ENCODE data around the gene USH2A.

USH2A gene

GRCh38 chr1:216422821-216423520 lies at the start of gene USH2A:
TSS of gene USH2A (minus strand) at chr1:216423448. CDS start at chr1:216422336, 1,112 bp downstream.
- DNase-seq (ENCODE audit: low read depth in 2 of 2) = no peak

DNA sequence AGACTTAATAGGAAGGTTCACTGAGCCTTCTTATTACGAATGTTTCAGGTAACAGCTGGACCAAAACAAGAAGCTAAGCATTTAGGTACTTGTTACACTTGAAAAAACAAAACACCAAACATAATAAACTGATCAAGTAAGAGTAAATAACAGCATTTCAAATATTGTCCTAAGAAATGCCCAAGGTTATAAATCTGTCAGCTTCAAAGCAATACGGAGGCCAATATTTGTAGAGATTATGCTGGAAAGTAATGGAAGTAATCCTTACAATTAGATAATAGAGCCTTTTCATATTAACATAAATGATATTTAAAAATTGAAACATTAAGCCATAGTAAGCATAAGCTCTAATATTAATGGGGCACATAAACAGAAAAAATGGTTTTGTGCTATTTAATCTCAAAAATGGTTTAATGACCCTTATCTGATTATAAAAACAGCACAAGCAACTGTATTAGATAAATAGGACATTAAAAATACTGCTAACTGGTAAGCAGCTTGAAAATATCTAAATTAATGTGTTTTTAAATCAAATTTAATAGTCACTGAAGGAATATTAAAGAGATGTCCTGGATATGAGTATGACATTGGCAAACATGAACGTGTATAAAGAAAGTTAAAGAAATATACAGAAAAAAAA lies 43.0 kb upstream of the USH2A start:
- no peak for DNase-seq (ENCODE audit: low read depth in 2 of 2)

DNA sequence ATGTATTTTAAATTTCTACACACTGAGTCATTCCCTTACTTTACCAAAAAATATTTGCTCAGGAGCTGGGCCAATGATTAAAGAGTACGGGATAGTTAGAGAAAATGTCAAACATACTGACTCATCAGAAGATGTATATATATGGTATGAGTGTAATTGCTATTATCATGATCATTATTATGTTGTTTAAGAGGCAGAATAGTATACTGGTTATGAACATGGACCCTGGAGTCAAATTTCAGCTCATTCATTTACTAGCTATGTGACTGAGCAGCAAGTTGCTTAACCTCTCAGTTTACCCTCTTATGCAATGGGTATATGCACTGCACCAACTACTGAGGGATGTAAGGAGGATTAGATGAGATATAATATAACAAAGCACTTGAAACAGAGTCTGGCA lies 41.2 kb upstream of the USH2A start:
- DNase-seq (ENCODE audit: low read depth in 2 of 2) = no peak

- DNase-seq (ENCODE audit: low read depth in 2 of 2) = no peak
These were observed 39.0 kb upstream of the USH2A start for GRCh38 chr1:216462066-216462775.

DNA sequence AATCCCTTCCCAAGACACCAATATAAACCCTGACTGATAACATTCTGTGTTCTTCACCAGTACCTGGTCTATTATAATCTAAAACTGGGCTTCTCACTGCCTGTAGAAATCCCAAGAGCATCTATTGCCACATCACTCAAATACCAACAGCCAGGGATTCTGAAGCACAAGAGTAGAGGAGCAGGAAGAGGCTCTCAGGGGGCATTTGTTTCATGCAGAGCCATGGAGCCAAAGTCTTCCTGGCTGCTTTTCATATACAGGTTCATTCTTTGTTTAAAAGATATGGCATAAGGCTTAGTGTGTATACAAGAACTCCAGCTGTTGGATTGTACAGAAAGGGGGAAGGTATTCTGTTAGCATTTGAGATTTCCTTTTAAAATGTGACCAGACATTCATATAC lies 38.2 kb upstream of the USH2A start:
- no peak for DNase-seq (ENCODE audit: low read depth in 2 of 2)

DNA sequence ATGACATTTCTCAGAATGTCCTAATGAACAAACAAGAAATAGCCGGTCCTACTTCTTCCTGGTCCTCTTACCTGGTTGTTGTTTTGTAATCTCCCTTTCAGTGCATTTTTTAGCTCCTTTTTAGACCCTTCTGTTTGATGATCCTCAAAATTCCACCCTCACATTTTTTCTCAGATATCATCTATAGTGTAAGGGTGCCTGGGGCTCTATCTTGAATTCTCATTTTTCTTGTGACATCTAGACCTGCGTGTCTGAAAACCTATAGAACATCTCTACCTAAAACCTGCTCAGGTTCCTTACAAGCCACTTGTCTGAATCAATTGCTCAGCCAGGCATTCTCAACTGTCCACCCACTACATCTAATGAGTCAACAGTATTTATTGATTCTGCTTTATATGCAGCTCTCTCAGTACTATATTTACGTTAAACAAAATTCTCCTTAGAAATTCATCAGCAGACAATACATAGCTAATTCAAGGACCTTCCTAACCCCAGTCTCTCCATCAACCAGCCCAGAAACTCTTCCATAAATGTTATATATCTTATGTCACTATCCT lies 36.5 kb upstream of the USH2A start:
- no peak for DNase-seq (ENCODE audit: low read depth in 2 of 2)

DNA sequence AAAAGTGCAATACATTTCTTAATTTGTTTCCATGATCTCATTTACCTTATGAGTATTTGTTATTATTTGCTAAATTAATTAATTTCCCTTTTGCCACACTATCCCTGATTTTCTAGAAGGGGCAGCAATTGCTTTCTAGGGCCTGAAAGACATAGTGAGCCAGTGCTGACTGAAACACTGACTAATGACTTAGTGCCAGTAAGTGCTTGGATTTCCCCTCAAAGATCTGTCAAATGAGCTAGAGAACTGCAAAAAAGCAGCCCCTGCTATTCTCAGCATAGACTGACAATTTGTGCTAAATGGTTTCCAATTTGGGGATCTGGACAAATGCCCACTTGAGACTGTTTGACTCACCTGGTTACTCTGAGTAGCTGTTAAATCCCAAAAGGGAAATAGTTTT lies 35.6 kb upstream of the USH2A start:
- no peak for DNase-seq (ENCODE audit: low read depth in 2 of 2)

- no peak for DNase-seq (ENCODE audit: low read depth in 2 of 2)
These were observed 34.1 kb upstream of the USH2A start for GRCh38 chr1:216457356-216457755.

- DNase-seq (ENCODE audit: low read depth in 2 of 2) = no peak
These were observed 33.4 kb upstream of the USH2A start for GRCh38 chr1:216456682-216457081.

- DNase-seq (ENCODE audit: low read depth in 2 of 2) = no peak
These were observed 30.5 kb upstream of the USH2A start for GRCh38 chr1:216453777-216454176.

GRCh38 chr1:216450227-216450626 lies 27.0 kb upstream of the USH2A start:
- DNase-seq (ENCODE audit: low read depth in 2 of 2) = no peak

DNA sequence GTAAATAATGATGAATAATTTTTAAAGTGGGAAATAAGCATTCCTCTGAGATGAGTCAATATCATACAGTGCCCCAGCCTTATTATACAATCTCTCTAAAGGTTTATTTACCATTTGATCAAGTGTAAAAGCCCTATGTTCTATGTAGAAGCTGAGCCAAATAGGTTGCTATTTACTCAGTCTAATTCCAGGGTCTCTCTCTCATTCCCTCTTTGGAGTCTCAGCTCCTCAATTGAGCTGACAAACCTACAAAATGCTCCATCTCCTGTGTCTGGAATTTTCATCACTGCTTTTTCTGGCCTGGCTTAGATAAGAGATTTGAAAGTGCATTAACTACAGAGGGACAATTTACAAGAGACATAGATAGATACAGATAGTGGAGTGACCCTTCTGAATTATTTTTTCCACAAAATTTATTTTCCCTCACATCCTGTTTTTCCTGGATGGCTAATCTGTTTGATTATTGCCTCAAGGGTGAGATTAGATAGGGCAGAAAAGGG lies 24.8 kb upstream of the USH2A start:
- DNase-seq (ENCODE audit: low read depth in 2 of 2) = no peak

- no peak for DNase-seq (ENCODE audit: low read depth in 2 of 2)
These were observed 14.4 kb upstream of the USH2A start for GRCh38 chr1:216437603-216438002.

- DNase-seq (ENCODE audit: low read depth in 2 of 2) = no peak
These were observed 11.0 kb upstream of the USH2A start for GRCh38 chr1:216434232-216434631.

- DNase-seq (ENCODE audit: low read depth in 2 of 2) = no peak
These were observed 9.9 kb upstream of the USH2A start for GRCh38 chr1:216433175-216433574.

DNA sequence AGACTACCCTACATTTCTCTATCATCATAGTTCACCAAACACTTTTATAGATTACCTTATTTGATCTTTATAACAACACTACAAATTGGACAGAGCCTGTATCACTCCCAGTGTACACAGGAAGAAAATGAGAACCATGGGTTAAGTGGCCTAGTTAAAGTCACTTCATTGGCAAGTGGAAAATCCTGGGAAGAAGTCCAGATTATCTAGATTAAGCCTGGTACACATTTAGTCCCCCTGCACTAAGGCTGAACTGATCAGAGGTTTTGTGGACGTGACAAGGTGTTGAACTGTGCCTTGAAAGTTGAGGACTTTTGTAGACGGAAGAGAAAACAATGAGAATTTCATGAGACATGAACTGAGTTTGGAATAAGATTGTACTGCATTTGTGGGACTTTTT lies 7.5 kb upstream of the USH2A start:
- DNase-seq (ENCODE audit: low read depth in 2 of 2) = no peak

GRCh38 chr1:216425577-216425976 lies 2.3 kb upstream of the USH2A start:
- no peak for DNase-seq (ENCODE audit: low read depth in 2 of 2)

GRCh38 chr1:216420746-216421145 lies 2.5 kb downstream of the USH2A start:
- DNase-seq (ENCODE audit: low read depth in 2 of 2) = no peak

GRCh38 chr1:216420263-216420662 lies 3.0 kb downstream of the USH2A start:
- DNase-seq (ENCODE audit: low read depth in 2 of 2) = no peak

GRCh38 chr1:216416488-216416887 lies 6.8 kb downstream of the USH2A start:
- DNase-seq (ENCODE audit: low read depth in 2 of 2) = no peak

GRCh38 chr1:216410026-216410425 lies 13.2 kb downstream of the USH2A start:
- DNase-seq (ENCODE audit: low read depth in 2 of 2) = no peak

- no peak for DNase-seq (ENCODE audit: low read depth in 2 of 2)
These were observed 32.3 kb downstream of the USH2A start for GRCh38 chr1:216390956-216391355.

GRCh38 chr1:216389774-216390173 lies 33.5 kb downstream of the USH2A start:
- DNase-seq (ENCODE audit: low read depth in 2 of 2) = no peak
